Activated CD4-positive, alpha-beta T cell treated with anti-CD3 and anti-CD28 coated beads, Interleukin-2, Interleukin-6, amounts not matched to agents 100 ng/mL and 50 ng/mL, durations not matched to agents 16 hours and 8 hours (primary cell): ENCODE measurements around the gene GSTA1.
"Not testable (repeated sequence)": the region's sequence is repeated elsewhere in the genome, so short reads cannot be mapped to it uniquely, and the experiment has no call there.

Source experiments
- DNase-seq: peaks from one replicate; pipeline ENCODE4 v3.0.0-alpha.2; 2020

GSTA1 gene

DNA sequence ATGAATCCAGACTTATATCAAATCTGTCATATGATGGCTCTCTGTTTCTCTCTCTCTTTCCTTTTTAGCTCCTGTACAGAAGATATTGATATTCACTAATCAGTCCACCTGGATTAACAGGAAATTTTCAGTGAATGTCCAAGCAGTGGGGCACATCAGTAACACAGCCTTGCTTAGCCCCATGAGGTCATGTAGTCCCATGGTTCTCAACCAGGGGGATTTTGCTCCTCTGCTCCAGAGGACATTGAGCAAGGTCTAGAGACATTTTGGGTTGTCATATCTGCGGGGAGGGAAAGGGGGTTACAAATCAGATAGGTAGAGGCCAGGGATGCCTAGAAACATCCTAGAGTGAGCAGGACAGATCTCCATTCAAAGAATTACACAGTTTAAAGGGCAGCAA lies 810 bp downstream of the GSTA1 start:
- no peak for DNase-seq

DNA sequence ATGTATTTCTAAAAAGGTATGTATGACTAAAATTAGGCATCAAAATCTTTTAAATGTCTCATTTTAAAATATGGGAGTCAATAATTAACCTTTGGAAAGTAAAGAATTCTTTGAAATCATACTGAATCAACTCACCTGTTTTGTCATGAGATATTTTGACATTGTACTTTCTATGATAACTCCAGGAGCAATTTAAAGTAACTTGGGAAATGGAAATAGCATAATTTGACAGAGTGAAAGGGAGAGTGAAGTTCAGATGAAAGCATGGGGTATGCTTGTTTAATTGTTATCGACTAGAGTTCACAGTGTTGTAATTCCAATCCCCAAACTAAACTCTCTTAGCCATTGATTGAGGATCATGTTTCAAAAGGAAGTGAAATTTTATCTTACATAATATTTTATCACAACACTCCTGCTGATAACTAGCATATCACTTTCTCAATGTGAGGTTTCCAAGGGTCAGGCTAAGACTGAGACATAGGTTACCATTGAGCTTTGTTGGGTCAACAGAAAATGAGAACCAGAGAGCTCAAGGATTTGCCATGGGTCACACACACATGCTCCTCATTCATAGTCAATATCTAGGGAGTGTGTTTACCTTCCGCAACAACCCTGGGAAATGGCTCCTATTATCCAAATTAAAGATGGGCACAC lies 2.3 kb downstream of the GSTA1 start:
- DNase-seq, result no peak

DNA sequence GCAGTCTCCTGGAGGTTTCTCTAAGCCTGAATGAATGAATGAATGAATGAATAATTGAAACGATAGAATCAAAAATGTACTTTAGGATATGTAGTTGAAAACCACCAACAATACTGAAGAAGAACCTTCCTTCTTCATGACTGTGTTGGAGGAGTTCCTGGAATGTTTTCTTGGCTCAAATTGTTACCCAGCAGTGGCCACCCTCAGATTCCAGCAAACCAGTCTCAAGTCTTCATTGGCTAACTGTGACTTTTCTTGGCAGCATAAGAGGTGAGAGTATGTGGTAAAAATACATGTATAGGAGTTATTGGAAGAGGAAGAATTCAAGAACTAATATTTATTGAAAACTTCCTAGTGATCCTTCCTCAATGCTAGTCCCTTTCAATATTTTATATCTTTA lies 4.3 kb downstream of the GSTA1 start:
- not testable (repeated sequence) for DNase-seq

DNA sequence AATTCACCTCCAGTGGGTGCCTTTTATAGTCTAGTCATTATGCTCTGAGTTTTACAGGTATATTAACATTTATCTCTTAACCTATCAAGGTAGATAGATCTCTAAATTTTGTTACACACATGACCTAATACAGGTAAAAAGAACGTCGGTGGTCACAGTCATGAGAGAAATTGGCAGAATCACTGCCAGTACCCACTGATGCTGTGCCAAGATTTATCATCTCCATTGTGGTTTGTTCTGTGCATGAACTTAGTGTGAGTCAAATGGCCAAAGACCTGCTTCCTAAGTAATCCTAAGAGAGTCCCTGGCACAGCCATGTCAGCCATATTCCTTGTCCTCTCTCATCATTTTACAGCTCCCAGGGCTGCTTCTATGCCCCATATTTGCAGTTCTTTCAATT lies 9.2 kb downstream of the GSTA1 start:
- not testable (repeated sequence) for DNase-seq

DNA sequence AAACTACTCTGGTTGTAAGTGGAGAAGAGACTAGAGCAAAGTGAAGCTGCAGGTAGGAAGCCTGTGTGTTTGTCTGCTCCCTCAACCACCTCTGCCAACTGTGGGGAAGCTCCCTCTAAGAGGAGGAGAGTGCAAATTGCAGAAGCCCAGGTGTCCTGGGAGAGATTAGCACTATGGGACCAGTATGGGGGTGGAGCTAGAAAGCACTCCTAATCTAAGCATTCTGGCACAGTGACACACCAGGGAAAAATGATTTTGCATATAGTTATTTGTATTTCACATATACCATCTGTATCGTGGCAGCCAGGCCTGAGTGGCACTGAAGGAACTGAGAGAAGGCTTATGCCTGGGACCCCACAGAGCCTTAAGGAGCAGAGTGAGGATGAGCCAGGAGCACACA lies 12.8 kb downstream of the GSTA1 start:
- DNase-seq, result no peak

DNA sequence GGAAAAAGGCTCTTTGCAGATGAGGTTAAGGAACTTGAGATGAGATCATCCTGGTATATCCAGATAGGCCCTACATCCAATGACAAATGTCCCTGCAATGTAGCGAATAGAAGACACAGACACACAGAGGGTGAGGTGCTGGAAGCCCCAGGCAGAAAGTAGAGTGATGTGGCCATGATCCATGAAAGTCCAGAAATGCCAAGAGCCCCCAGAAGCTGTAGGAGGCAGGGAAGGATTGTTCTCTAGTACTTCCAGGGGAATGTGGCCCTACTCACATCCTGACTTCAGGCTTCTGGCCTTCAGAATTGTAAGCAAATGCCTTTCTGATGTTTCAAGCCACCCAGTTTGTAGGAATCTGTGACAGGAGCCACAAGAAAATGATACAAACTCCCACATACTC lies 14.0 kb downstream of the GSTA1 start:
- not testable (repeated sequence) for DNase-seq

DNA sequence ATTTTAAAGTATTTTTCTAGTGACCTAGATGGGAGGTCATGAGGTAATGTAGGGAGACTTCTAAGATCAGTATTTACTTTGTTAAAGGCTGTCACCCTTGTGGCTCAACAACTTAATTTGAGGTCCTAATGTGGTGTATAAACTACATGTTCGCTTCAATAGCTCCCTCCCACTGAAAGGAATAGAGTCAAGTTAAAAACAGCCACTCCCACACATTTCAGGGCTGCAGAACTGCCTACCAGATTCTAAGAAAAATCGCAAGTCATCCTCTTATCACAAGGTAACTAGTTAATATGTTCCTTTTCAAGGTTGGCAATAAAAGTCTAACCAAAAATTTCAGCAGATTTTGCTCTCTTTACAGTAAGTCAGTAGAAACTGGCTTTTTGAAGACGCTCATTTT lies 15.1 kb downstream of the GSTA1 start:
- DNase-seq, result no peak

DNA sequence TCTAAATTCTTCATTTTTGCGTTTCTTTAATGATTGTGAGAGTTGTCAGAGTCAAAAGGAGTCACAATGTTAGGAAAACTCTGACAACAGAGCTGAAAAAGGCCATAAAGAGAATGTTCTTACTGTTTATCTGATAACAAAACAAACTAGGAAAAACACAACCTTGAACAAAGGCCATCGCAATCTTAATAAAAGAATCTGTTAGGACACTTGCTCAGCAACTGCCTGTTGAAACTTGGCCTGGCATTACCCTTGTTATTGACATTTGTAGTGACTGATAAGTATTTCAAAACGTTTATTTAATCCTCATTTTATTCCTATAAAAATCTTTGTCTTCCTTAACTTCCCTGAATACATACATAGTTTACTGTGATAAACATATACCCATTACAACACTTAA lies 15.7 kb downstream of the GSTA1 start:
- no peak for DNase-seq

DNA sequence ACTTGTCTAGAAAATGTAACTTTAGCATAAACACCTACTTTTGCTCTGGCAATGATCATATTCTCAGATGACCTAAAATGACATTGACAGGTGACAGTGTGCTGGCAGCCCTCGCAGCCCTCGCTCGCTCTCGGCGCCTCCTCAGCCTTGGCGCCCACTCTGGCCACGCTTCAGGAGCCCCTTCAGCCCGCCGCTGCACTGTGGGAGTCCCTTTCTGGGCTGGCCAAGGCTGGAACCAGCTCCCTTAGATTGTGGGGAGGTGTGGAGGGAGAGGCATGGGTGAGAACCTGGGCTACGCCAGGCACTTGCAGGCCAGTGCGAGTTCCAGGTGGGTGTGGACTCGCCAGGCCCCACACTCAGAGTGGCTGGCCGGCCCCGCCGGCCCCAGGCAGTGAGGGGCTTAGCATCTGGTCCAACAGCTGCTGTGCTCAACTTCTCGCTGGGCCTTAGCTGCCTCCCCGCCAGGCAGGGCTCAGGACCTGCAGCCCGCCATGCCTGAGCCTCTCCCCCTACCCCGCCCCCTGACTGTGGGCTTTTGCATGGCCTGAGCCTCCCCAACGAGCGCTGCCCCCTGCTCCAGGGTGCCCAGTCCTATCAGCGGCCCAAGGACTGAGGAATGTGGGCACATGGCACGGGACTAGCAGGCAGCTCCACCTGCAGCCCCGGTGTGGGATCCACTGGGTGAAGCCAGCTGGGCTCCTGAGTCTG lies 17.2 kb downstream of the GSTA1 start:
- no peak for DNase-seq

DNA sequence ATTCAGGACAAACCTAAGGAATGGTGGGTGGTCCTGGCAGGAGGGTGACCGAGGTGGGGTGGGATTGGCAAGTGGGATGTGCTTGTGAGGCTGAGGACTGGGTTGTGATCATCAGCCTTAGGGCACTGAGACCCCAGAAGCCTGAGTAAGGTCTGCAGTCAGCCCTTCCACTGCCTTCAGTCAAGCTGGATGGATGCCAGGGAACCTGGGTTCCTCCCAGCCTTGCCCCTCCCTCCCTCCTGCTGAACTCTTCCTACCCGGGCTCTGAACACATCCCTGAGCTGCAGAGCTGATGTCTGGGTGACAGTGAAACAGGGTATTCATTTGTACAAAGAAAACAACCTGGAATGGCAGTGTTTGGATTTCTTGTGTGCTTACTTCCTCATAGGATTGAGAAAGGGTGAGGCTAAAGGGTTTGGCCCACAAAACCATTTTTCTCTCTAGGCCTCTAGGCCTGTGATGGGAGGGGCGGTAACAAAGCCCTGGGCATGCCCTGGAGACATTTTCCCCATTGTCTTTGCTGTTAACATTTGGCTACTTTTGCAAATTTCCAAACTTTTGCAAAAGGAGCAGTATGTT lies 20.8 kb downstream of the GSTA1 start:
- not testable (repeated sequence) for DNase-seq

DNA sequence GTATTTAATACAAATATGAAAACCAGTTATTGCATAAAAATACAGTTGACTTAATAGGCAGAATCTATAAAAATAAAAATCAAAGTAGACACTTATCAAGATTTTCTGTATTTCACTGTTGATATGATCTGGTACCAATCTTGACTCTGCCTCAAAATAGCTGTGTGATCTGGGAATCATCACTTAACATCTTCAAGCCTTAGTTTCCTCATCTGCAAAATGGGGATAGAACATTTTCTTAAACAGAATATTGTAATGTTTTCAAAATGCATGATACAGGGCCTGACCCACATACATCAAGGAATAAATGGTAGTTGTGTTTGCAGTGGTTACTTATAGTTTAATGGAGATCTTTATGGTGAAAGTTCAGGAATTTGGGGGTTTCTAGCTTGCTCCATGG lies 21.4 kb downstream of the GSTA1 start:
- not testable (repeated sequence) for DNase-seq

DNA sequence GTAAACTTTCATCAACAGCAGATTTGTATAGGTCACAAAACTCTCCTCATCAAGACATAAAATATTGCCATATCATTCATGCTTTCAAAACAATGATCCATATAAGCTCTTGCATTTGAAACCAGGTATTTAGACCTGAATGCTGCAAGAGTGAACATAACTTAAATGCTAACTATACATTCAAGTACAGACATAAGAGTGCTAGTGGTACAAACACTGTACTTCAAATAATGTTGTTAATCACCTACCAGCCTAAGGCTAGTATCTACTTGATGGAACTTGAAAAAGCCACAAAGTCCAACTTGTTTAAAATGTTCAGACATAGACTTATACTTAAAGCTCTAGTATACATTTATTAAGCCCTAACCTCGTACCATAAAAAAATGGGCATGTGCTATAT lies 24.4 kb downstream of the GSTA1 start:
- DNase-seq, result no peak

DNA sequence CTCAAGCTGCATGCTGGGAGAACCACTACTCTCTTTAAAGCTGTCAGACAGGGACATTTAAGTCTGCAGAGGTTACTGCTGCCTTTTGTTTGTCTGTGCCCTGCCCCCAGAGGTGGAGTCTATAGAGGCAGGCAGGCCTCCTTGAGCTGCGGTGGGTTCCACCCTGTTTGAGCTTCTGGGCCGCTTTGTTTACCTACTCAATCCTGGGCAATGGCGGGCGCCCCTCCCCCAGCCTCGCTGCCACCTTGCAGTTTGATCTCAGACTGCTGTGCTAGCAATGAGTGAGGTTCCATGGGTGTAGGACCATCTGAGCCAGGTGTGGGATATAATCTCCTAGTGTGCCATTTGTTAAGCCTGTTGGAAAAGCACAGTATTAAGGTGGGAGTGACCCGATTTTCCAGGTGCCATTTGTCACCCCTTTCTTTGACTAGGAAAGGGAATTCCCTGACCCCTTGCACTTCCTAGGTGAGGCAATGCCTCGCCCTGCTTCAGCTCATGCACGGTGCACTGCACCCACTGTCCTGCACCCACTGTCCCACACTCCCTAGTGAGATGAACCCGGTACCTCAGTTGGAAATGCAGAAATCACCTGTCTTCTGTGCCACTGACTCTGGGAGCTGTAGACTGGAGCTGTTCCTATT lies 26.8 kb downstream of the GSTA1 start:
- DNase-seq, result not testable (repeated sequence)

DNA sequence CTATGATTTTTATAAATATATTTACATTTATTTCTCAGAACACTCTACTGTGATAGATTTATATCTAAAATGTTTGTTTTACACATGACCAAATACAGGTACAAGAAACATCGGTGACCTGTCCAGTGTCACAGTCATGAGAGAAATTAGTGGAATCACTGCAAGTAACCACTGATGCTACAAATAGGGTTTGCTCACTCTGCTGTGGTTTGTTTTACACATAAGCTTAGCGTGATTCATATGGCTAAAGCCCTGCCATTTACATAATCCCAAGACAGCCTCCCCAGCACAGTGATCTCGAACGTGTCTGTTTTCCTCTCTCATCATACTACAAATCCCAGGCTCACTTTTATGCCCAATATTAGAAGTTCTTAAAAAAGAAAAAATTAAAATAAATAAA lies 34.2 kb downstream of the GSTA1 start:
- DNase-seq, result not testable (repeated sequence)

DNA sequence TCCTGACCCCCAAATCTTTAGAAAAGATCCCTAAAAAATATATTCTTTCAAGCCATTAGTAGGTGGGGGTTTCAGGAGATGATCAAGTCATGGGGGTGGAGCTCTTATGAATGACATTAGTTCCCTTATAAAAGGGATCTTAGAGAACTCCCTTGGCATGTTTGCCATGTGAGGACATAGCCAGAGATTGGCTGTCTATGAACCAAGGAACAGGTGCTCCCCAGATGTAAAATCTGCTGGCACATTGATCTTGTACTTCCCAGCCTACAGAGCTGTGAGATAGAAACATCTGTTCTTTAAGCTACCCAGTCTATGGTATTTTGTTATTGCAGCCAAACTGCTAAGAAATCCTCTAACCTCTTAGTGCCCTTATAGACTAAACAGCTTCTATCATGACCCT lies 36.0 kb downstream of the GSTA1 start:
- DNase-seq, result not testable (repeated sequence)

DNA sequence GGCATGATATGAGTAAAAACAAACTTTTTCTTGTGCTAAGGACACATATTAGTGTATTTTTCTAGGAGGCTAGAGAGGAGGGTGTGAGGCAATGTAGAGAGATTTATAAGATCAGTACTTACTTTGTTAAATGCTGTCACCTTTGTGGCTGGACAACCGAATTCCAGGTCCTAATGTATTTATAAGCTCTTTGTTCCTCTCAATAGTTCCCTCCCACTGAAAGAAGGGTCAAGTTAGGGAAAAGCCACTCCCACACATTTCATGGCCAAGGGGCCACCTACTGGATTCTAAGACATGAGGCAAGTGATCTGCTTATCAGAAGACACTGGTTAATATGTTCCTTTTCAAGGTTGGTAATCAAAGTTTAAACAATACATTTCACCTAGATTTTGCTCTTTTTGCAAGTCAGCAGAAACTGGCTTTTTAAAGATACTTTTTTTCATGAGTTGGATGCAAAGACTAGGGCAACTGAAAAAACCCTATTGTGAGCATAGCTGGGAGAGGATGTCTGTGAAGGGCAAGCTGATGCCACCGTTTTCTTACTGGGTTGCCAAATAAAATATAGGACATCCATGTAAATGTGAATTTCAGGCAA lies 40.2 kb downstream of the GSTA1 start, which contains the start of gene GSTA2:
Gene GSTA2 (minus strand): TSS at position 154 of the 595 bp plus-strand sequence. CDS start 5,528 bp downstream, outside the sequence.
- DNase-seq, result not testable (repeated sequence)

DNA sequence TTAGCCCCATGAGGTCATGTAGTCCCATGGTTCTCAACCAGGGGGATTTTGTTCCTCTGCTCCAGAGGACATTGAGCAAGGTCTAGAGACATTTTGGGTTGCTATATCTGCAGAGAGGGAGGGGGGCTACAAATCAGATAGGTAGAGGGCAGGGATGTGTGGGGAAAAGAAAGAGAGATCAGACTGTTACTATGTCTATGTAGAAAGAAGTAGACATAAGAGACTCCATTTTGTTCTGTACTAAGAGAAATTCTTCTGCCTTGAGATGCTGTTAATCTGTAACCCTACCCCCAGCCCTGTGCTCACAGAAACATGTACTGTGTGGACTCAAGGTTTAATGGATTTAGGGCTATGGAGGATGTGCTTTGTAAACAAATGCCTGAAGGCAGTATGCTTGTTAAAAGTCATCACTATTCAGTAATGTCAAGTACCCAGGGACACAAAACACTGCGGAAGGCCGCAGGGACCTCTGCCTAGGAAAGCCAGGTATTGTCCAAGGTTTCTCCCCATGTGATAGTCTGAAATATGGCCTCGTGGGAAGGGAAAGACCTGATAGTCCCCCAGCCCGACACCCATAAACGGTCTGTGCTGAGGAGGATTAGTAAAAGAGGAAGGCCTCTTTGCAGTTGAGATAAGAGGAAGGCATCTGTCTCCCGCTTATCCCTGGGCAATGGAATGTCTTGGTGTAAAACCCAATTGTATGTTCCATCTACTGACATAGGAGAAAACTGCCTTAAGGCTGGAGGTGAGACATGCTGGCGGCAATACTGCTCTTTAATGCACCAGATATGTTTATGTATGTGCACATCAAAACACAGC lies 41.7 kb downstream of the GSTA1 start:
- DNase-seq, result not testable (repeated sequence)

DNA sequence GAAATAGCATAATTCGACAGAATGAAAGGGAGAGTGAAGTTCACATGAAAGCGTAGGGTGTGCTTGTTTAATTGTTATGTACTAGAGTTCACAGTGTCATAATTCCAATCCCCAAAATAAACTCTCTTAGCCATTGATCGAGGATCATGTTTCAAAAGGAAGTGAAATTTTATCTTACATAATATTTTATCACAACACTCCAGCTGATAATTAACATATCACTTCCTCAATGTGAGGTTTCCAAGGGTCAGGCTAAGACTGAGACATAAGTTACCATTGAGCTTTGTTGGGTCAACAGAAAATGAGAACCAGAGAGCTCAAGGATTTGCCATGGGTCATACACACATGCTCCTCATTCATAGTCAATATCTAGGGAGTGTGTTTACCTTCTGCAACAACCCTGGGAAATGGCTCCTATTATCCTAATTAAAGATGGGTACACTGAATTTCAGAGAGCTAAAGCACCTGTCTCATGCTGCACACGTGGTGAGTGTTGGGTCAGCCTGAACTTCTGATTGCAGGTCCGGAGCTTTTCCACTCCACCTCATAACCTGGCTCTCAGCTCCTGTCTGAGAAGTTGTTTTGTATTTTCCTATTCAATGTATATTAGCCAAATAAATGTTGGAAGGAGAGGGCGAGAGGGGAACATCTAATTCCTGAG lies 43.4 kb downstream of the GSTA1 start:
- DNase-seq, result no peak

DNA sequence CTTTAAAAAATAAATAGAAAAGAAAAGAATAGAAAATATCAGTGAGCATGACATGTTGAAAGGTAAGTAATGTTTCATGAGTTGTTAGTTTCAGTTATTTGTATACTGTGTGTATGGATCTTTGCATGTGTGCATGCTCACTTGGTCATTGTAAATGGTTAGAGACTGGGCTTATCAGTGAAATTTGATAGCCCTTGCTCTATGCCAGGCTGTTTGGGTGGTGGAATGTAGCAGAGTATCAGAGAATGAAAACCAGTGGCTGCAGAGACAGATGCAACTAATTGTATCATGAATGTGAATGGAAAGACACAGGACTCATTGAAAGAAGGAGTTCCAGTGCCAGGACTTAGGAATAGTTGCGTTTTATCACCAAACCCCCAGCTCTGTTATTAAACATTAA lies 44.5 kb downstream of the GSTA1 start:
- no peak for DNase-seq

DNA sequence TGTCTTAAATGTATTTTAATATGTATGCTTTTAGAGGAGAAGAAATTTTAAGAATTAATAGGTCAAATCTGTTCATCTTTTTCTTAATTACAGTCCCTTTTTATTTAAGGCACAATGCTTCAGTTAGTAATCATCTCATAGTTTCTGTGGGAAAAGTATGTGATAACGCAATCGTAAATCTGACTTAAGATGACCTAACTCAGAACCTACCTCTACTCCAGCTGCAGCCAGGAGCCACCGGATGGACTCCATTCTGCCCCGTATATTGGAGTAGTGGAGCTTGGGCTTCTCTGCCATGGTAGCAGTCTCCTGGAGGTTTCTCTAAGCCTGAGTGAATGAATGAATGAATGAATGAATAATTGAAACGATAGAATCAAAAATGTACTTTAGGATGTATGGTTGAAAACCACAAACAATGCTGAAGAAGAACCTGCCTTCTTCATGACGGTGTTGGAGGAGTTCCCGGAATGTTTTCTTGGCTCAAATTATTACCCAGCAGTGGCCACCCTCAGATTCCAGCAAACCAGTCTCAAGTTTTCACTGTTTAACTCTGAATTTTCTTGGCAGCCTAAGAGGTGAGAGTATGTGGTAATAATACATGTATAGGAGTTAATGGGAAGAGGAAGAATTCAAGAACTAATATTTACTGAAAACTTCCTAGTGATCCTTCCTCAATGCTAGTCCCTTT lies 45.8 kb downstream of the GSTA1 start:
- not testable (repeated sequence) for DNase-seq

DNA sequence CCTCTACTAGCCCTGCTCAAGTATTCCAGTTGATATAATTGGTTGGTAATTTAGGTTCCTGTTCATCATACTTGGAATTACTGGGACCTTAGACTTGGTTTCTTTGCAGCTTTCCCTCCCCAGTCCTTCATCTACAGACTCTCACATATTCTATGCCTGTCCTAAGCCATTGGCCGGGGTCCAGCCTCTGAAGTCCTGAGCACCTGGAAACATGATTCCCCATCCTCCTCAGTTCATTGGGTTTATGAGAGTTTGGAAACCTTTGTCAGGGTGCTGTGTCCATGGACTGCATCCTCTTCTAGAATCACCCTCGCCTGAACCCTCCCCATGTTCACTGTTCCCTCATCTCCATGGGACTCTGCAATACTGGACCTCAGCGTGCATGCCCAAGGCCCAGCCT lies 49.2 kb downstream of the GSTA1 start:
- DNase-seq, result no peak
